ENCODE measurements around the gene AMFR.

The AMFR gene

GRCh38 chr16:56450275-56450985 lies 25.1 kb upstream of the AMFR start:
- no peak for DNase-seq (ENCODE audit: low spot score)
- no peak for TF ChIP-seq CTCF (IDR thresholded peaks at IDR 0.05; ENCODE audit: borderline replicate concordance, control extremely low read depth, extremely low read depth, insufficient read depth, missing control alignments)
- in situ Hi-C loops (cut with MboI; ENCODE audit: low sequenced_read_pairs, unreplicated experiment) = no loop called here

GRCh38 chr16:56448005-56448404 lies 22.7 kb upstream of the AMFR start:
- TF ChIP-seq CTCF (IDR thresholded peaks at IDR 0.05; ENCODE audit: borderline replicate concordance, control extremely low read depth, extremely low read depth, insufficient read depth, missing control alignments) = no peak
- in situ Hi-C loops (cut with MboI; ENCODE audit: low sequenced_read_pairs, unreplicated experiment) = no loop called here
- DNase-seq (ENCODE audit: low spot score) = no peak

GRCh38 chr16:56447286-56447685 lies 21.9 kb upstream of the AMFR start:
- DNase-seq (ENCODE audit: low spot score) = no peak
- in situ Hi-C loops (cut with MboI; ENCODE audit: low sequenced_read_pairs, unreplicated experiment) = no loop called here

GRCh38 chr16:56438038-56438437 lies 12.7 kb upstream of the AMFR start:
- TF ChIP-seq CTCF (IDR thresholded peaks at IDR 0.05; ENCODE audit: borderline replicate concordance, control extremely low read depth, extremely low read depth, insufficient read depth, missing control alignments) = no peak
- no peak for DNase-seq (ENCODE audit: low spot score)
- in situ Hi-C loops (cut with MboI; ENCODE audit: low sequenced_read_pairs, unreplicated experiment) = no loop called here

More at GRCh38 chr16:56447286-56447685, 21.9 kb upstream of the AMFR start:
- no peak for TF ChIP-seq CTCF (IDR thresholded peaks at IDR 0.05; ENCODE audit: borderline replicate concordance, control extremely low read depth, extremely low read depth, insufficient read depth, missing control alignments)

- in situ Hi-C loops (cut with MboI; ENCODE audit: low sequenced_read_pairs, unreplicated experiment) = no loop called here
- no peak for TF ChIP-seq CTCF (IDR thresholded peaks at IDR 0.05; ENCODE audit: borderline replicate concordance, control extremely low read depth, extremely low read depth, insufficient read depth, missing control alignments)
- DNase-seq (ENCODE audit: low spot score) = no peak
These were observed 10.9 kb upstream of the AMFR start for GRCh38 chr16:56436258-56436657.

GRCh38 chr16:56428091-56428490 lies 2.7 kb upstream of the AMFR start:
- no peak for TF ChIP-seq CTCF (IDR thresholded peaks at IDR 0.05; ENCODE audit: borderline replicate concordance, control extremely low read depth, extremely low read depth, insufficient read depth, missing control alignments)
- no peak for DNase-seq (ENCODE audit: low spot score)
- in situ Hi-C loops (cut with MboI; ENCODE audit: low sequenced_read_pairs, unreplicated experiment) = no loop called here

Data from GM13976 (cell line).